HL-60 (cell line): ENCODE results near the gene ATP5MK.
A peak's percentile ranks its signal among the peaks of the same experiment; 100 is the strongest.

Experiments
- DNase-seq, 2 experiments: peaks; one replicate each; pipeline ENCODE4 v3.0.0-alpha.2; 2010 to 2020; ENCODE audit warnings: low read depth in 1 of 2, low spot score in 1 of 2
- H3K27ac ChIP-seq: fragments of 250-450 bp; sonication (Bioruptor Pico); replicated peaks from 2 replicates; pipeline ENCODE4 v1.5.1; 2020; ENCODE audit warnings: mild to moderate bottlenecking, moderate library complexity
- H3K27me3 ChIP-seq: fragments of 250-450 bp; sonication (Bioruptor Pico); 2 replicates; pipeline ENCODE4 v1.5.1; 2021; ENCODE audit warnings: mild to moderate bottlenecking, moderate library complexity; ENCODE audit not compliant: insufficient read depth, poor library complexity, severe bottlenecking
- H3K4me3 ChIP-seq: replicated peaks from 2 replicates; pipeline ENCODE4 v1.5.1; 2011; ENCODE audit warnings: mild to moderate bottlenecking, control low read depth, low read length; ENCODE audit not compliant: insufficient read depth
- CTCF ChIP-seq: IDR thresholded peaks from one replicate; pipeline ENCODE4 v1.5.1; 2011; ENCODE audit warnings: low read length, control low read depth, inconsistent platforms; ENCODE audit not compliant: insufficient read depth
- GABPA ChIP-seq: IDR thresholded peaks from 2 replicates; pipeline ENCODE4 v1.6.1; 2012; ENCODE audit warnings: low read depth
- POLR2AphosphoS5 ChIP-seq: IDR thresholded peaks from 2 replicates; pipeline ENCODE4 v1.6.1; 2012; ENCODE audit warnings: low read depth
- SPI1 ChIP-seq: IDR thresholded peaks from 2 replicates; pipeline ENCODE4 v1.6.1; 2012; ENCODE audit warnings: low read depth, mild to moderate bottlenecking, borderline replicate concordance
- long read RNA-seq: library from polyadenylated mRNA; unstranded; transcript quantifications from one replicate; pipeline ENCODE4 v2.0.0, GENCODE V29; 2020
- TF ChIP-seq, protein P1 (sequence below): IDR thresholded peaks from 2 replicates; pipeline ENCODE4 v1.6.1; 2012; ENCODE audit warnings: low read depth; ENCODE audit not compliant: insufficient replicate concordance

The ATP5MK gene
- long read RNA-seq, transcript ATP5MD-201 (4 exons, 364 nt) = major isoform, 23 of 27 reads
- long read RNA-seq, partial matches to known transcripts = 1 of 27 reads
- long read RNA-seq, other reads (novel, unspliced or antisense) = 0 of 27 reads

- TF ChIP-seq, protein P1, sequence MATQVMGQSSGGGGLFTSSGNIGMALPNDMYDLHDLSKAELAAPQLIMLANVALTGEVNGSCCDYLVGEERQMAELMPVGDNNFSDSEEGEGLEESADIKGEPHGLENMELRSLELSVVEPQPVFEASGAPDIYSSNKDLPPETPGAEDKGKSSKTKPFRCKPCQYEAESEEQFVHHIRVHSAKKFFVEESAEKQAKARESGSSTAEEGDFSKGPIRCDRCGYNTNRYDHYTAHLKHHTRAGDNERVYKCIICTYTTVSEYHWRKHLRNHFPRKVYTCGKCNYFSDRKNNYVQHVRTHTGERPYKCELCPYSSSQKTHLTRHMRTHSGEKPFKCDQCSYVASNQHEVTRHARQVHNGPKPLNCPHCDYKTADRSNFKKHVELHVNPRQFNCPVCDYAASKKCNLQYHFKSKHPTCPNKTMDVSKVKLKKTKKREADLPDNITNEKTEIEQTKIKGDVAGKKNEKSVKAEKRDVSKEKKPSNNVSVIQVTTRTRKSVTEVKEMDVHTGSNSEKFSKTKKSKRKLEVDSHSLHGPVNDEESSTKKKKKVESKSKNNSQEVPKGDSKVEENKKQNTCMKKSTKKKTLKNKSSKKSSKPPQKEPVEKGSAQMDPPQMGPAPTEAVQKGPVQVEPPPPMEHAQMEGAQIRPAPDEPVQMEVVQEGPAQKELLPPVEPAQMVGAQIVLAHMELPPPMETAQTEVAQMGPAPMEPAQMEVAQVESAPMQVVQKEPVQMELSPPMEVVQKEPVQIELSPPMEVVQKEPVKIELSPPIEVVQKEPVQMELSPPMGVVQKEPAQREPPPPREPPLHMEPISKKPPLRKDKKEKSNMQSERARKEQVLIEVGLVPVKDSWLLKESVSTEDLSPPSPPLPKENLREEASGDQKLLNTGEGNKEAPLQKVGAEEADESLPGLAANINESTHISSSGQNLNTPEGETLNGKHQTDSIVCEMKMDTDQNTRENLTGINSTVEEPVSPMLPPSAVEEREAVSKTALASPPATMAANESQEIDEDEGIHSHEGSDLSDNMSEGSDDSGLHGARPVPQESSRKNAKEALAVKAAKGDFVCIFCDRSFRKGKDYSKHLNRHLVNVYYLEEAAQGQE = peak; percentile 11
- TF ChIP-seq POLR2AphosphoS5 (peak; percentile 96), CTCF (no peak), GABPA (peak; percentile 97)
- Histone ChIP-seq H3K27me3 (no peaks in the 10 kb centered on the region), H3K4me3 (peak within 1 kb of the TSS; percentile 77), H3K27ac (peak within 1 kb of the TSS; percentile 88)
- DNase-seq = peak; percentile 99
Measured at GRCh38 chr10:103396067-103396788, at the start of gene ATP5MK, which contains the start of gene PDCD11. TSS of gene ATP5MK (minus strand) at chr10:103396475. CDS start at chr10:103392457, 4,018 bp downstream. TSS of gene PDCD11 (plus strand) at chr10:103396626. CDS start at chr10:103398427, 1,801 bp downstream.

DNA sequence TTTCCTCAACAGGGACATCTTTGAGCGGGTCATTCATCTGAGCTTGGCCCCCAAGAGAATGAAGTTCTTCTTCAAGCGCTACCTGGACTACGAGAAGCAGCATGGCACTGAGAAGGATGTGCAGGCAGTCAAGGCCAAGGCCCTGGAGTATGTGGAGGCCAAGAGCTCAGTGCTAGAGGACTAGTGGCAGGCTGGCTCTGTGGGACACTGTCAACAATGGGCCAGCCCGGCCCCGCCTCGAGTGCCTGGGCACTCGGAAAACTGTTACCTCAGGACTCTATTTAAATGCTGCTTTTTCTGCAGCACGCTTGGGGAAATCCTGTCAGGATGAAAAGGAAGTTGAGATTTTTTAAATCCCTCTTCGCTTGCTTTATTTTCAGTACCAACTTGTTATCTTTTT is 49.1 kb upstream of the ATP5MK start:
- Histone ChIP-seq H3K27me3 (no peaks in the 10 kb centered on the region), H3K27ac (no peak overlapping the region), H3K4me3 (no peak overlapping the region)
- no peak for DNase-seq
- no peak for TF ChIP-seq CTCF

DNA sequence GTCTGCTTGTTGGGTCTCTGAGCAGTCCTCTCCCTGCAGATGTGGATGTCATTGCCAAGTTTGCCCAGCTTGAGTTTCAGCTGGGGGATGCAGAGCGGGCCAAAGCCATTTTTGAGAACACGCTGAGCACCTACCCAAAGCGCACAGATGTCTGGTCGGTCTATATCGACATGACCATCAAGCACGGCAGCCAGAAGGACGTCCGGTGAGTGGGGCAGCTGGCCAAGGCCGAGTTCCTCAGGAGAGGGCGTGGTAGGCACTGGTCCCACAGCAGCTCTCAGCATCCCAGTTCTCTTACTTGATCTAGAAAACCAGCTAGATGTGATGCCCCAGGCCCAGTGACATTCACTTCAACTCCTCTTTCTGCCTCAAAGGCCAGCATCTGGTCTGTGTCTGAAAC is 48.2 kb upstream of the ATP5MK start:
- Histone ChIP-seq H3K4me3 (no peak overlapping the region), H3K27me3 (no peaks in the 10 kb centered on the region), H3K27ac (no peak overlapping the region)
- TF ChIP-seq POLR2AphosphoS5 = no peak
- TF ChIP-seq, protein P1 = no peak
- DNase-seq = no peak

- Histone ChIP-seq H3K27ac (no peak overlapping the region), H3K4me3 (no peak overlapping the region), H3K27me3 (no peaks in the 10 kb centered on the region)
- TF ChIP-seq SPI1 = no peak
- TF ChIP-seq, protein P1 = no peak
- no peak for DNase-seq
Measured at GRCh38 chr10:103443475-103444185, 47.4 kb upstream of the ATP5MK start.
